H1 (cell line): ENCODE data around the gene SYTL5. TPM values are rescaled to one million over a fixed set of nuclear protein-coding genes. Genes with fewer than 3 reads are reported as not detected.

Experiments used
- GABPA ChIP-seq: IDR thresholded peaks from 2 replicates; pipeline ENCODE4 v1.6.1; 2011; ENCODE audit warnings: mild to moderate bottlenecking, low read length, moderate library complexity, borderline replicate concordance; ENCODE audit not compliant: insufficient read depth
- KDM5A ChIP-seq: fragments of 200-600 bp; IDR thresholded peaks from 2 replicates; pipeline ENCODE4 v1.7.1; 2012; ENCODE audit warnings: mild to moderate bottlenecking, low read length, inconsistent platforms, mixed read lengths
- NANOG ChIP-seq: IDR thresholded peaks from 2 replicates; pipeline ENCODE4 v1.6.1; 2011; ENCODE audit warnings: low read length, low read depth, mild to moderate bottlenecking, inconsistent platforms; ENCODE audit not compliant: insufficient read depth, poor library complexity, severe bottlenecking
- NRF1 ChIP-seq: IDR thresholded peaks from 2 replicates; pipeline ENCODE4 v1.6.1; 2011; ENCODE audit warnings: mild to moderate bottlenecking, low read depth, low read length, improper control_type of control experiment
- RAD21 ChIP-seq, 2 experiments: IDR thresholded peaks in 1 of 2; conservative IDR thresholded peaks in 1 of 2; 2 replicates each; pipeline ENCODE4 v1.6.1; 2011; ENCODE audit warnings: low read depth in 2 of 2, low read length in 2 of 2, improper control_type of control experiment in 1 of 2, inconsistent platforms in 1 of 2, mild to moderate bottlenecking in 1 of 2, moderate library complexity in 1 of 2
- RBBP5 ChIP-seq: IDR thresholded peaks from 2 replicates; pipeline ENCODE4 v1.7.1; 2012; ENCODE audit warnings: low read depth, mild to moderate bottlenecking, inconsistent platforms, low read length, moderate library complexity, borderline replicate concordance
- SRF ChIP-seq: IDR thresholded peaks from 2 replicates; pipeline ENCODE4 v1.6.1; 2011; ENCODE audit warnings: mild to moderate bottlenecking, low read depth, low read length, moderate library complexity
- TEAD4 ChIP-seq: IDR thresholded peaks from 2 replicates; pipeline ENCODE4 v1.6.1; 2012; ENCODE audit warnings: low read depth, low read length, inconsistent platforms, mixed read lengths
- polyA plus RNA-seq, 7 experiments: library from polyadenylated mRNA; depleted of rRNA in 3 of 7; stranded (reverse) in 5 of 7; unstranded in 2 of 7; fragments of >200 nt in 5 of 7; fragments of 200-250 nt in 2 of 7; gene quantifications; 1 replicate in 5 of 7; 2 replicates in 1 of 7; 4 replicates in 1 of 7; pipeline versions ENCODE4 v1.2.1 to v1.2.3, GENCODE V29; 2011 to 2013; ENCODE audit warnings: missing spikeins in 2 of 7, mixed read lengths in 2 of 7
- total RNA-seq: library from RNA; stranded (reverse); fragmentation: NEBNext Ultra II Directional; extraction: Animal tissue kit (Norgen Biotek cat#: 25700); gene quantifications from 2 replicates; pipeline ENCODE4 v1.2.1, GENCODE V29; 2021
- TF ChIP-seq, protein P1 (sequence below): fragments of 300-600 bp; sonication (generic); IDR thresholded peaks from 2 replicates; pipeline ENCODE4 v1.7.1; 2012; ENCODE audit warnings: low read length, moderate library complexity, mild to moderate bottlenecking, inconsistent platforms; ENCODE audit not compliant: insufficient replicate concordance

SYTL5 gene
- total and polyA plus RNA-seq, 2 of the 8 experiments (the other 6 are each of a cell fraction or from before 2014, with no cell fraction given), result 0.15 to 0.52 TPM

DNA sequence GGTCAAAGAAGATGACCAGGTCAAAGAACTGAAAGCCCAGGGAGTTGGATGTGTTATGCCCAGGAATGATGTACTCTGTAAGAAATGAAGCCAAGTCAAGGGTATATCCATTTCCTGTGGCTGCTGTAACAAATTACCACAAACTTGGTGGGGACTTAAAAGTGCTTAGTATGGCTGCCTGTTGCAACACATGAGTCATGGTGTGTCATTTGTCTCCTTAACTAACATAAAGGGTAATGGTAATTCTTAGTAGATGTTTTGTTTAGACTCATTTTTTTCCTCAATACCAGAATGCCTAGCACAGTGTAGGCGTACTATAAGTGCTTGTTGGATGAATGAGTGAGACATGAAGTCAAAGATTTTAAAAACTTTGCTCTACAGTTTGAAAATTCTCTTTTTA is 45.7 kb downstream of the SYTL5 start (continued):
- TF ChIP-seq, protein P1, sequence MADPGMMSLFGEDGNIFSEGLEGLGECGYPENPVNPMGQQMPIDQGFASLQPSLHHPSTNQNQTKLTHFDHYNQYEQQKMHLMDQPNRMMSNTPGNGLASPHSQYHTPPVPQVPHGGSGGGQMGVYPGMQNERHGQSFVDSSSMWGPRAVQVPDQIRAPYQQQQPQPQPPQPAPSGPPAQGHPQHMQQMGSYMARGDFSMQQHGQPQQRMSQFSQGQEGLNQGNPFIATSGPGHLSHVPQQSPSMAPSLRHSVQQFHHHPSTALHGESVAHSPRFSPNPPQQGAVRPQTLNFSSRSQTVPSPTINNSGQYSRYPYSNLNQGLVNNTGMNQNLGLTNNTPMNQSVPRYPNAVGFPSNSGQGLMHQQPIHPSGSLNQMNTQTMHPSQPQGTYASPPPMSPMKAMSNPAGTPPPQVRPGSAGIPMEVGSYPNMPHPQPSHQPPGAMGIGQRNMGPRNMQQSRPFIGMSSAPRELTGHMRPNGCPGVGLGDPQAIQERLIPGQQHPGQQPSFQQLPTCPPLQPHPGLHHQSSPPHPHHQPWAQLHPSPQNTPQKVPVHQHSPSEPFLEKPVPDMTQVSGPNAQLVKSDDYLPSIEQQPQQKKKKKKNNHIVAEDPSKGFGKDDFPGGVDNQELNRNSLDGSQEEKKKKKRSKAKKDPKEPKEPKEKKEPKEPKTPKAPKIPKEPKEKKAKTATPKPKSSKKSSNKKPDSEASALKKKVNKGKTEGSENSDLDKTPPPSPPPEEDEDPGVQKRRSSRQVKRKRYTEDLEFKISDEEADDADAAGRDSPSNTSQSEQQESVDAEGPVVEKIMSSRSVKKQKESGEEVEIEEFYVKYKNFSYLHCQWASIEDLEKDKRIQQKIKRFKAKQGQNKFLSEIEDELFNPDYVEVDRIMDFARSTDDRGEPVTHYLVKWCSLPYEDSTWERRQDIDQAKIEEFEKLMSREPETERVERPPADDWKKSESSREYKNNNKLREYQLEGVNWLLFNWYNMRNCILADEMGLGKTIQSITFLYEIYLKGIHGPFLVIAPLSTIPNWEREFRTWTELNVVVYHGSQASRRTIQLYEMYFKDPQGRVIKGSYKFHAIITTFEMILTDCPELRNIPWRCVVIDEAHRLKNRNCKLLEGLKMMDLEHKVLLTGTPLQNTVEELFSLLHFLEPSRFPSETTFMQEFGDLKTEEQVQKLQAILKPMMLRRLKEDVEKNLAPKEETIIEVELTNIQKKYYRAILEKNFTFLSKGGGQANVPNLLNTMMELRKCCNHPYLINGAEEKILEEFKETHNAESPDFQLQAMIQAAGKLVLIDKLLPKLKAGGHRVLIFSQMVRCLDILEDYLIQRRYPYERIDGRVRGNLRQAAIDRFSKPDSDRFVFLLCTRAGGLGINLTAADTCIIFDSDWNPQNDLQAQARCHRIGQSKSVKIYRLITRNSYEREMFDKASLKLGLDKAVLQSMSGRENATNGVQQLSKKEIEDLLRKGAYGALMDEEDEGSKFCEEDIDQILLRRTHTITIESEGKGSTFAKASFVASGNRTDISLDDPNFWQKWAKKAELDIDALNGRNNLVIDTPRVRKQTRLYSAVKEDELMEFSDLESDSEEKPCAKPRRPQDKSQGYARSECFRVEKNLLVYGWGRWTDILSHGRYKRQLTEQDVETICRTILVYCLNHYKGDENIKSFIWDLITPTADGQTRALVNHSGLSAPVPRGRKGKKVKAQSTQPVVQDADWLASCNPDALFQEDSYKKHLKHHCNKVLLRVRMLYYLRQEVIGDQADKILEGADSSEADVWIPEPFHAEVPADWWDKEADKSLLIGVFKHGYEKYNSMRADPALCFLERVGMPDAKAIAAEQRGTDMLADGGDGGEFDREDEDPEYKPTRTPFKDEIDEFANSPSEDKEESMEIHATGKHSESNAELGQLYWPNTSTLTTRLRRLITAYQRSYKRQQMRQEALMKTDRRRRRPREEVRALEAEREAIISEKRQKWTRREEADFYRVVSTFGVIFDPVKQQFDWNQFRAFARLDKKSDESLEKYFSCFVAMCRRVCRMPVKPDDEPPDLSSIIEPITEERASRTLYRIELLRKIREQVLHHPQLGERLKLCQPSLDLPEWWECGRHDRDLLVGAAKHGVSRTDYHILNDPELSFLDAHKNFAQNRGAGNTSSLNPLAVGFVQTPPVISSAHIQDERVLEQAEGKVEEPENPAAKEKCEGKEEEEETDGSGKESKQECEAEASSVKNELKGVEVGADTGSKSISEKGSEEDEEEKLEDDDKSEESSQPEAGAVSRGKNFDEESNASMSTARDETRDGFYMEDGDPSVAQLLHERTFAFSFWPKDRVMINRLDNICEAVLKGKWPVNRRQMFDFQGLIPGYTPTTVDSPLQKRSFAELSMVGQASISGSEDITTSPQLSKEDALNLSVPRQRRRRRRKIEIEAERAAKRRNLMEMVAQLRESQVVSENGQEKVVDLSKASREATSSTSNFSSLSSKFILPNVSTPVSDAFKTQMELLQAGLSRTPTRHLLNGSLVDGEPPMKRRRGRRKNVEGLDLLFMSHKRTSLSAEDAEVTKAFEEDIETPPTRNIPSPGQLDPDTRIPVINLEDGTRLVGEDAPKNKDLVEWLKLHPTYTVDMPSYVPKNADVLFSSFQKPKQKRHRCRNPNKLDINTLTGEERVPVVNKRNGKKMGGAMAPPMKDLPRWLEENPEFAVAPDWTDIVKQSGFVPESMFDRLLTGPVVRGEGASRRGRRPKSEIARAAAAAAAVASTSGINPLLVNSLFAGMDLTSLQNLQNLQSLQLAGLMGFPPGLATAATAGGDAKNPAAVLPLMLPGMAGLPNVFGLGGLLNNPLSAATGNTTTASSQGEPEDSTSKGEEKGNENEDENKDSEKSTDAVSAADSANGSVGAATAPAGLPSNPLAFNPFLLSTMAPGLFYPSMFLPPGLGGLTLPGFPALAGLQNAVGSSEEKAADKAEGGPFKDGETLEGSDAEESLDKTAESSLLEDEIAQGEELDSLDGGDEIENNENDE, result no peak
- TF ChIP-seq TEAD4 (no peak), GABPA (no peak), RAD21 (IDR thresholded peaks at IDR 0.05 in 1 of 2, conservative IDR thresholded peaks at IDR 0.05 in 1 of 2; ENCODE audit: low read depth in 2 of 2, low read length in 2 of 2) (no peak), RBBP5 (no peak), NANOG (no peak), NRF1 (no peak), SRF (no peak), KDM5A (no peak)
- TF ChIP-seq, all 59 proteins: peak for 0
